ENCODE data around the gene ADCY3.

DNA sequence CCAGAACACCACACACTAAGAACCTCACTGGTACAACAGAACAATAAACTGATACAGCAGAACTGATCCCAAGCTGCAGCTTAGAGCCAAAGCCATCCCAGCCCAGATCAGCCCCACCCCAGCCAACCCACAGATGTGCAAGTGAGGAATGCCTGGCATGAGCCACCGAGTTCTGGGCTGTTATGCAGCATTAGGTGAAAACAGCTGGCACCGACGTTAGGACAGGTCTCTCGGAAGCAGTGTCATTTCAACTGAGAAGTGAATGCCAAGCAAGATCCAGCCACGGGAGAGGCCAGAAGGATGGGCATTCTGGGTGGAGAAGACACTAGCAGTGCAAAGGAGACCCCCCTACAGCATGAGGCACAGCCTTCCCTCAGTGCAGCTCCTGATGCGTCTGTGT lies 38.9 kb downstream of the ADCY3 start:
- TF ChIP-seq ESRRA (IDR thresholded peaks at IDR 0.05; ENCODE audit: low read length) (no peak), POLR2AphosphoS5 (IDR thresholded peaks at IDR 0.05; ENCODE audit: low read length) (no peak), CHD2 (IDR thresholded peaks at IDR 0.05; ENCODE audit: borderline replicate concordance, low read depth, low read length) (no peak), POLR2A (IDR thresholded peaks at IDR 0.05; ENCODE audit: low read depth, low read length) (no peak), TCF12 (IDR thresholded peaks at IDR 0.05; ENCODE audit: low read depth, low read length) (no peak), ZNF274 (IDR thresholded peaks at IDR 0.05; ENCODE audit: insufficient read depth, insufficient read length) (no peak)
- TF ChIP-seq, protein P1, sequence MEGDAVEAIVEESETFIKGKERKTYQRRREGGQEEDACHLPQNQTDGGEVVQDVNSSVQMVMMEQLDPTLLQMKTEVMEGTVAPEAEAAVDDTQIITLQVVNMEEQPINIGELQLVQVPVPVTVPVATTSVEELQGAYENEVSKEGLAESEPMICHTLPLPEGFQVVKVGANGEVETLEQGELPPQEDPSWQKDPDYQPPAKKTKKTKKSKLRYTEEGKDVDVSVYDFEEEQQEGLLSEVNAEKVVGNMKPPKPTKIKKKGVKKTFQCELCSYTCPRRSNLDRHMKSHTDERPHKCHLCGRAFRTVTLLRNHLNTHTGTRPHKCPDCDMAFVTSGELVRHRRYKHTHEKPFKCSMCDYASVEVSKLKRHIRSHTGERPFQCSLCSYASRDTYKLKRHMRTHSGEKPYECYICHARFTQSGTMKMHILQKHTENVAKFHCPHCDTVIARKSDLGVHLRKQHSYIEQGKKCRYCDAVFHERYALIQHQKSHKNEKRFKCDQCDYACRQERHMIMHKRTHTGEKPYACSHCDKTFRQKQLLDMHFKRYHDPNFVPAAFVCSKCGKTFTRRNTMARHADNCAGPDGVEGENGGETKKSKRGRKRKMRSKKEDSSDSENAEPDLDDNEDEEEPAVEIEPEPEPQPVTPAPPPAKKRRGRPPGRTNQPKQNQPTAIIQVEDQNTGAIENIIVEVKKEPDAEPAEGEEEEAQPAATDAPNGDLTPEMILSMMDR (IDR thresholded peaks at IDR 0.05 in 2 of 3, conservative IDR thresholded peaks at IDR 0.05 in 1 of 3; ENCODE audit: control insufficient read depth in 2 of 3, extremely low read depth in 1 of 3, insufficient read depth in 1 of 3, low read depth in 3 of 3, low read length in 3 of 3) = no peak
- TF ChIP-seq, protein P2, sequence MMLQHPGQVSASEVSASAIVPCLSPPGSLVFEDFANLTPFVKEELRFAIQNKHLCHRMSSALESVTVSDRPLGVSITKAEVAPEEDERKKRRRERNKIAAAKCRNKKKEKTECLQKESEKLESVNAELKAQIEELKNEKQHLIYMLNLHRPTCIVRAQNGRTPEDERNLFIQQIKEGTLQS (IDR thresholded peaks at IDR 0.05; ENCODE audit: borderline replicate concordance, extremely low read depth, low read depth, low read length) = no peak
